ENCODE data around the gene ZNF329.

- TF ChIP-seq POLR2A (IDR thresholded peaks at IDR 0.05) (peak; percentile 46), CTCF (IDR thresholded peaks at IDR 0.05) (no peak)
Measured at GRCh38 chr19:58097781-58098681, 52.6 kb downstream of the ZNF329 start, which contains the start of gene ZSCAN18.

Measured in right lobe of liver (tissue), 4 donors.